GM08714 (cell line): ENCODE results near the gene WSCD1.

Experiments
- H3K4me3 ChIP-seq: fragments of 200-500 bp; sonication (Bioruptor generic); 2 replicates; pipeline ENCODE4 v1.5.1; 2014; ENCODE audit warnings: mild to moderate bottlenecking, low read length, inconsistent platforms
- ZNF274 ChIP-seq: IDR thresholded peaks from 2 replicates; pipeline ENCODE4 v1.6.1; 2012; ENCODE audit warnings: mild to moderate bottlenecking, low read depth, low read length

The WSCD1 gene

GRCh38 chr17:6135996-6136395 is 65.8 kb downstream of the WSCD1 start:
- H3K4me3 ChIP-seq = no peak overlapping the region
- no peak for TF ChIP-seq ZNF274

- no peak overlapping the region for H3K4me3 ChIP-seq
- TF ChIP-seq ZNF274 = no peak
Observed at GRCh38 chr17:6137716-6138502, 67.7 kb downstream of the WSCD1 start.

GRCh38 chr17:6138761-6139446 is 68.7 kb downstream of the WSCD1 start:
- no peak overlapping the region for H3K4me3 ChIP-seq
- no peak for TF ChIP-seq ZNF274

GRCh38 chr17:6139447-6139832 is 69.3 kb downstream of the WSCD1 start:
- no peak for TF ChIP-seq ZNF274
- H3K4me3 ChIP-seq = no peak overlapping the region

- no peak for TF ChIP-seq ZNF274
- no peak overlapping the region for H3K4me3 ChIP-seq
Observed at GRCh38 chr17:6140188-6140587, 70.0 kb downstream of the WSCD1 start.

- no peak for TF ChIP-seq ZNF274
- H3K4me3 ChIP-seq = no peak overlapping the region
Observed at GRCh38 chr17:6140728-6141330, 70.7 kb downstream of the WSCD1 start.

GRCh38 chr17:6142701-6143100 is 72.5 kb downstream of the WSCD1 start:
- TF ChIP-seq ZNF274 = no peak
- H3K4me3 ChIP-seq = no peak overlapping the region

- H3K4me3 ChIP-seq = no peak overlapping the region
- TF ChIP-seq ZNF274 = no peak
Observed at GRCh38 chr17:6145946-6146345, 75.8 kb downstream of the WSCD1 start.

- TF ChIP-seq ZNF274 = no peak
- H3K4me3 ChIP-seq = no peak overlapping the region
Observed at GRCh38 chr17:6147042-6147441, 76.9 kb downstream of the WSCD1 start.

- no peak overlapping the region for H3K4me3 ChIP-seq
- no peak for TF ChIP-seq ZNF274
Observed at GRCh38 chr17:6153375-6153774, 83.2 kb downstream of the WSCD1 start.

- TF ChIP-seq ZNF274 = no peak
- H3K4me3 ChIP-seq = no peak overlapping the region
Observed at GRCh38 chr17:6157716-6158115, 87.5 kb downstream of the WSCD1 start.

- no peak for TF ChIP-seq ZNF274
- no peak overlapping the region for H3K4me3 ChIP-seq
Observed at GRCh38 chr17:6159541-6160231, 89.5 kb downstream of the WSCD1 start.

GRCh38 chr17:6160232-6160555 is 90.0 kb downstream of the WSCD1 start:
- H3K4me3 ChIP-seq = no peak overlapping the region
- TF ChIP-seq ZNF274 = no peak
